Adrenal gland (tissue), 5 donors: ENCODE measurements around the gene DCLK2.

Source experiments
- CTCF ChIP-seq, 6 experiments: fragments of 450-650 bp in 4 of 6; fragments of 200-600 bp in 2 of 6; sonication (generic) in 1 of 6; IDR thresholded peaks; 1 replicate in 5 of 6; 2 replicates in 1 of 6; pipeline versions ENCODE4 v1.5.1 to v1.8.0; 2016 to 2021; ENCODE audit warnings: antibody characterized with exemption in 6 of 6, mild to moderate bottlenecking in 2 of 6, moderate library complexity in 1 of 6
- POLR2A ChIP-seq, 2 donors: fragments of 450-650 bp; IDR thresholded peaks; one replicate each; pipeline ENCODE4 v1.6.1; 2017; ENCODE audit warnings: antibody characterized with exemption in 2 of 2, mild to moderate bottlenecking in 2 of 2, moderate library complexity in 1 of 2
- donor health status: DM: no; HTN: no; CAD: no.

GRCh38 chr4:150182794-150183193 is 104.5 kb downstream of the DCLK2 start:
- TF ChIP-seq CTCF (IDR thresholded peaks at IDR 0.05) (no peak), POLR2A (IDR thresholded peaks at IDR 0.05) (no peak)
